Astrocyte of the cerebellum (primary cell): ENCODE results near the gene WDR74.

Experiments used
- DNase-seq: peaks from one replicate; pipeline ENCODE4 v3.0.0-alpha.2; 2011; ENCODE audit warnings: low read depth
- H3K4me3 ChIP-seq: 2 replicates; pipeline ENCODE4 v1.5.1; 2011; ENCODE audit warnings: mild to moderate bottlenecking, low read depth, low read length, moderate library complexity
- in situ Hi-C: cut with HindIII; loops from 2 replicates; pipeline ENCODE4 v1.10.0; 2017; ENCODE audit warnings: low sequenced_read_pairs
- TF ChIP-seq, protein P1 (sequence below): IDR thresholded peaks from 2 replicates; pipeline ENCODE4 v1.5.1; 2012; ENCODE audit warnings: low read length, low read depth, moderate library complexity, mild to moderate bottlenecking; ENCODE audit errors: missing control alignments

WDR74 gene

DNA sequence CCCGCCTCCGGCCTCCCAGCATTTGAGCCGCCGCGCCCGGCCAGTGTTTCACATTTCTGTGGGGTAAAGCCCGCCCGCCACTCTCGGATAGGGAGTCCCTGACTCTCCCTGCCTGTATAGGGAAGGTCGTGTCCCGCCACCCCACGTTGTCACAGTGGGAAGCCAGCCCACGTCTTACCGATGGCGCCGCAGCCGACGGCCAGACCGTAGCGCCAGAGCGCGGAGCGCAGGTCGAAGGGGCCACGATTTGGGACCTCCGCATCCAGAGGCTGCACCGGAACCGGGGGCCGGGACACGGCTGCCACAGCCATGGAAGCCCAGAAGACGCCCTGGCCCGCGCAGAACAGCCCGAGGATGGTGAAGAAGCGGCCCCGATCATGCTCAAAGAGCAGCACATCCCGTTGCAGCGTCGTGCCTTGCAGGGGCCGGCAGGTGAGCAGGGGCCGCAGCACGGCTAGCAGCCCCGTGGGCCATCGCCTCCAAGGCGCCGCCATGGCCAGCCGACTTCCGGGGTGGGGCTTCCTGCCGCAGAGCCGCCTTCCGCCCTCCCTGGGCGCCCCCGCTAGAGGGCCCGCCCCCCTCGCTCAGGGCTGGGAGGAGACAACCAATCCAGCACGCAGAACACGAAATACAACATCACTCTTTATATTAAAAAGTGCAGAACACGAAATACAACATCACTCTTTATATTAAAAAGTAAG is 47.7 kb downstream of the WDR74 start, which contains the start of gene TMEM223:
TMEM223 (minus strand) TSS at position 506 of the 701 bp plus-strand sequence; CDS start at position 494, 12 bp downstream.
- in situ Hi-C loops, result no loop called here
- TF ChIP-seq, protein P1, sequence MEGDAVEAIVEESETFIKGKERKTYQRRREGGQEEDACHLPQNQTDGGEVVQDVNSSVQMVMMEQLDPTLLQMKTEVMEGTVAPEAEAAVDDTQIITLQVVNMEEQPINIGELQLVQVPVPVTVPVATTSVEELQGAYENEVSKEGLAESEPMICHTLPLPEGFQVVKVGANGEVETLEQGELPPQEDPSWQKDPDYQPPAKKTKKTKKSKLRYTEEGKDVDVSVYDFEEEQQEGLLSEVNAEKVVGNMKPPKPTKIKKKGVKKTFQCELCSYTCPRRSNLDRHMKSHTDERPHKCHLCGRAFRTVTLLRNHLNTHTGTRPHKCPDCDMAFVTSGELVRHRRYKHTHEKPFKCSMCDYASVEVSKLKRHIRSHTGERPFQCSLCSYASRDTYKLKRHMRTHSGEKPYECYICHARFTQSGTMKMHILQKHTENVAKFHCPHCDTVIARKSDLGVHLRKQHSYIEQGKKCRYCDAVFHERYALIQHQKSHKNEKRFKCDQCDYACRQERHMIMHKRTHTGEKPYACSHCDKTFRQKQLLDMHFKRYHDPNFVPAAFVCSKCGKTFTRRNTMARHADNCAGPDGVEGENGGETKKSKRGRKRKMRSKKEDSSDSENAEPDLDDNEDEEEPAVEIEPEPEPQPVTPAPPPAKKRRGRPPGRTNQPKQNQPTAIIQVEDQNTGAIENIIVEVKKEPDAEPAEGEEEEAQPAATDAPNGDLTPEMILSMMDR, result no peak
- peak within 1 kb of the TSS; percentile 90 for H3K4me3 ChIP-seq

DNA sequence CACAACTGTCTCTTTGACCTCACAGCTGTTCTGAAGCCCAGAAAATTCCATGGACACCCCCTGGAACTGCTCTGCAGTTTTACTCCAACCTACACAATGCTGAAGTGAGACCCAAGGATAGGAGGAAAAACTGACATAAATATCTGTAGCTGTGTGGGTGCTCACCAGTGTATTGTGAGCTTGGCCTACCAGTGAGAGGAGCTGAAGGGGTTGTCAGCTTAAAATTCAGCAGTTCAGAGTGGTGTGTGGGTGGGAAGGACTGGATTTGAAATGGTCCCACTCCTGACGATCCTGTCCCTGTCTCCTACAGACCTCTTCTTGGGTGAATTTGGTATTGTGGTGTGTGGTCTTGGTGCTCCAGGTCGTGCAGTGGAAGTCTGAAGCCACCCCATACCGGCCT is 49.8 kb downstream of the WDR74 start:
- in situ Hi-C loops, result no loop called here
- no peak for DNase-seq
- TF ChIP-seq, protein P1, result no peak
- no peak overlapping the region for H3K4me3 ChIP-seq

More for the DNA sequence above, 47.7 kb downstream of the WDR74 start, which contains the start of gene TMEM223:
- DNase-seq, result no peak

DNA sequence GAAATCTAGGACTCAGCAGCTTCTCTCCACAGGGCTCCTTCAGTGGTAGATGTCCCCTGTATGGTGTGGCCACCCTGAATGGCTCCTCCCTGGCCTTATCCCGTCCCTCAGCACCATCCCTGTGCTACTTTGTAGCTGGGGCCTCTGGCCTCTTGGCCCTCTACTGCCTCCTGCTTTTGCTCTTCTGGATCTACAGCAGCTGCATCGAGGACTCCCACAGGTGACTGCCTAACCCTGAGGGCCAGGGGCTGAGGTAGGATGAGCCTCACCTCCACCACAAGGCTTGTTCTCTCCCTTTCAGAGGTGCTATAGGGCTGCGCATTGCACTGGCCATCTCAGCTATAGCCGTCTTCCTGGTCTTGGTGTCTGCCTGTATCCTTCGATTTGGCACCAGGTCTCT is 50.4 kb downstream of the WDR74 start:
- TF ChIP-seq, protein P1, result no peak
- in situ Hi-C loops, result no loop called here
- no peak for DNase-seq
- H3K4me3 ChIP-seq, result no peak overlapping the region

DNA sequence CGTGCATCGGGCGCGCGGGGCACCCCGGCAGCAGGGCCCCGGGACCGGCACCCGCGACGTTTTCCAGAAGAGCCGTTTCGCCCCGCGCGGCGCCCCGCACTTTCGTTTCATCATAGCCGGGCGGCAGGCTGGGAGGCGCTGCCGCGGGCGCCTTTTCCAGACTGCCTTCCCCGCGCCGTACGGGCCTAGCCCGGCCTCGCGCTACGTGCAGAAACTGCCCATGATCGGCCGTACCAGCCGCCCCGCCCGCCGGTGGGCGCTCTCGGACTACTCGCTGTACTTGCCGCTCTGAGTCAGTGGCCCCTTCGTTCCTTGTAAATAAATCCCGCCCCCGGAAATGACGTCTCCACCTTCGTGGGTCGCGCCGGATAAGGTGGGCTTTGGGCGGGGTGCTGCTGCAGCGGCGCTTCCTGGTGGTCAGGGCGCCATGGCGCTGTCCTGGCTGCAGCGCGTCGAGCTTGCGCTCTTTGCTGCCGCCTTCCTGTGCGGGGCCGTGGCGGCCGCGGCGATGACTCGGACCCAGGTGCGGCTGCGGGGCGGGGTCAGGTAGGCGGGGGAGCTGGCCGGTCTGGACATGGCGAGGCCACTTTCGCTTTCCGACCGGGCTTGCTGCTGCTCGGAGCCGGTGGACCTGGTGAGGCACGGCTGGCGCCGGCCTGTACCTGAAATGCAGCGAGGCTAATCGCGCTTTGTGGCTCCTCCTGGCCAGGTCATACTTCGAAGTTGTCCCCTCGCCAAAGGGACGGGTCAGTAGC is 52.2 kb downstream of the WDR74 start, which contains the start of gene TMEM179B:
TMEM179B (plus strand) TSS at position 398 of the 755 bp plus-strand sequence; CDS start at position 428, 30 bp downstream.
- in situ Hi-C loops, result no loop called here
- peak; percentile 96 for DNase-seq

DNA sequence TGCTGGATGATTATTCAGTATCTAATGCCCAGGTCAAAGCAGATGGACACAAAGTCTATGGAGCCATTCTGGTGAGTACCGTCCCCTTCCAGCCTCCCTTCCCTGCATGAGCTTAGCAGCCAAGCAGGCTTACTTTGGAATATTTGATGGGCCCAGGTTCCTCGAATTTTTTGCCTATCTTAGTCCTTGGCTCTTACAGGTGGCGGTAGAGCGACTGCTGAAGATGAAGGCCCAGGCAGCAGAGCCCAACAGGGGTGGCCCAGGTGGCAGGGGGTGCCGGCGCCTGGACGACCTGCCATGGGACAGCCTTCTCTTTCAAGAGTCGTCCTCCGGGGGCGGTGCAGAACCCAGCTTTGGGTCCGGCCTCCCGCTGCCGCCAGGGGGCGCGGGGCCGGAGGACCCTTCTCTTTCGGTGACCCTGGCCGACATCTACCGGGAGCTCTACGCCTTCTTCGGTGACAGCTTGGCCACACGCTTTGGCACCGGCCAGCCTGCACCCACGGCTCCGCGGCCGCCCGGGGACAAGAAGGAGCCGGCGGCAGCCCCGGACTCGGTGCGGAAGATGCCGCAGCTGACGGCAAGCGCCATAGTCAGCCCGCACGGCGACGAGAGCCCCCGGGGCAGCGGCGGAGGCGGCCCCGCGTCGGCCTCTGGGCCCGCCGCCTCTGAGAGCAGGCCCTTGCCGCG is 52.9 kb downstream of the WDR74 start:
- TF ChIP-seq, protein P1, result peak; percentile 99
- in situ Hi-C loops, result no loop called here
- H3K4me3 ChIP-seq, result peak overlapping the region; percentile 92
- DNase-seq, result no peak

More for the DNA sequence above, 52.2 kb downstream of the WDR74 start, which contains the start of gene TMEM179B:
- peak within 1 kb of the TSS; percentile 92 for H3K4me3 ChIP-seq
- TF ChIP-seq, protein P1, result peak; percentile 70
